ENCODE data around the gene GSTA4. TPM values are rescaled to one million over a fixed set of nuclear protein-coding genes. Genes with fewer than 3 reads are reported as not detected.

Gene GSTA4
- total and polyA plus RNA-seq, 2 of the 13 experiments (the other 11 are each of a cell fraction or from before 2014, with no cell fraction given): 34.1 to 53.6 TPM

GRCh38 chr6:52983159-52983848, 11.8 kb downstream of the GSTA4 start:
- no peak overlapping the region for H2AFZ ChIP-seq (ENCODE audit: low read length)
- ATAC-seq (no peak), FAIRE-seq (no peak), DNase-seq (ENCODE audit: low spot score) (no peak)
- no peak overlapping the region for H3K4me3 ChIP-seq (replicated peaks in 1 of 3; ENCODE audit: insufficient read depth in 1 of 3, low read depth in 2 of 3, low read length in 3 of 3)
- in situ Hi-C loops (cut with HindIII; ENCODE audit: extremely low pct_ligation_motif_present, low pct_unique_long_range_greater_than_20kb): no loop called here
- no peak overlapping the region for H3K4me2 ChIP-seq (ENCODE audit: low read depth, low read length)
- no peak overlapping the region for H3K27ac ChIP-seq (ENCODE audit: extremely low read length, insufficient read depth, low read length)
- ChIA-PET POLR2A (interaction anchor here (0.6 kb wide), 1 partner anchor 17 kb away, joined by 3 read pairs; no protein-coding TSS in a partner anchor), CTCF (ENCODE audit: low intra/inter-chr PET ratio, low total read pairs) (no interaction called here)
- BruUV-seq (replicated peaks): no TSS peak
- H3K9me3 ChIP-seq (ENCODE audit: low read length): no peaks in the 10 kb centered on the region
- no peaks in the 10 kb centered on the region for H3K79me2 ChIP-seq (ENCODE audit: insufficient read depth, low read length)
- 86% methylated on average over 5 of the region's 5 CpGs for WGBS (ENCODE audit: low lambda C conversion rate)
- intact Hi-C loops (cut with micrococcal nuclease; ENCODE audit: unreplicated experiment): no loop called here
- no peaks in the 10 kb centered on the region for H3K27me3 ChIP-seq (ENCODE audit: control insufficient read depth in 1 of 2, insufficient read depth in 2 of 2, low read length in 2 of 2)
- H4K20me1 ChIP-seq (ENCODE audit: insufficient read depth, low read length): no peaks in the 10 kb centered on the region
- no peak overlapping the region for H3K9ac ChIP-seq (ENCODE audit: insufficient read depth, low read depth, low read length)
- H3K36me3 ChIP-seq (replicated peaks in 1 of 2; ENCODE audit: control insufficient read depth in 1 of 2, insufficient read depth in 2 of 2, low read length in 2 of 2): peaks cover 6 to 30% of the 10 kb centered on the region in 2 experiments
- H3K4me1 ChIP-seq (ENCODE audit: insufficient read depth, low read length): no peaks in the 10 kb centered on the region
- no peak for TF ChIP-seq HOXD1 (CRISPR knock-in tag; IDR thresholded peaks at IDR 0.05)
- TF ChIP-seq ZBTB37 (CRISPR knock-in tag; IDR thresholded peaks at IDR 0.05): no peak

- BruUV-seq (replicated peaks): no TSS peak
- H3K4me1 ChIP-seq (ENCODE audit: insufficient read depth, low read length): no peaks in the 10 kb centered on the region
These were observed 12.4 kb downstream of the GSTA4 start for GRCh38 chr6:52982680-52983079.

More at GRCh38 chr6:52982680-52983079, 12.4 kb downstream of the GSTA4 start:
- in situ Hi-C loops (cut with HindIII; ENCODE audit: extremely low pct_ligation_motif_present, low pct_unique_long_range_greater_than_20kb): no loop called here
- Histone ChIP-seq H3K79me2 (ENCODE audit: insufficient read depth, low read length) (no peaks in the 10 kb centered on the region), H2AFZ (ENCODE audit: low read length) (no peak overlapping the region), H3K4me2 (ENCODE audit: low read depth, low read length) (no peak overlapping the region), H4K20me1 (ENCODE audit: insufficient read depth, low read length) (no peaks in the 10 kb centered on the region), H3K4me3 (replicated peaks in 1 of 3; ENCODE audit: insufficient read depth in 1 of 3, low read depth in 2 of 3, low read length in 3 of 3) (no peak overlapping the region), H3K9me3 (ENCODE audit: low read length) (no peaks in the 10 kb centered on the region), H3K9ac (ENCODE audit: insufficient read depth, low read depth, low read length) (no peak overlapping the region), H3K27ac (ENCODE audit: extremely low read length, insufficient read depth, low read length) (no peak overlapping the region), H3K27me3 (ENCODE audit: control insufficient read depth in 1 of 2, insufficient read depth in 2 of 2, low read length in 2 of 2) (no peaks in the 10 kb centered on the region), H3K36me3 (replicated peaks in 1 of 2; ENCODE audit: control insufficient read depth in 1 of 2, insufficient read depth in 2 of 2, low read length in 2 of 2) (peaks cover 6 to 30% of the 10 kb centered on the region in 2 experiments)
- CTCF ChIA-PET (ENCODE audit: low intra/inter-chr PET ratio, low total read pairs): no interaction called here
- intact Hi-C loops (cut with micrococcal nuclease; ENCODE audit: unreplicated experiment): no loop called here
- ATAC-seq: no peak
- POLR2A ChIA-PET: no interaction called here
- TF ChIP-seq TERF1 (CRISPR knock-in tag; IDR thresholded peaks at IDR 0.05) (no peak), CTCF (CRISPR knock-in tag; IDR thresholded peaks at IDR 0.05) (no peak), ZFP36L1 (CRISPR knock-in tag; IDR thresholded peaks at IDR 0.05) (no peak), ZNF180 (CRISPR knock-in tag; IDR thresholded peaks at IDR 0.05; ENCODE audit: borderline replicate concordance, low read depth) (no peak), FOXC1 (CRISPR knock-in tag; IDR thresholded peaks at IDR 0.05; ENCODE audit: borderline replicate concordance) (no peak)
- no peak for DNase-seq (ENCODE audit: low spot score)
- WGBS (ENCODE audit: low lambda C conversion rate): 98% methylated on average over 3 of the region's 3 CpGs
- FAIRE-seq: no peak
